Retinal pigment epithelial cell (primary cell): Measurements from ENCODE around the gene PMF1.
"Not testable (repeated sequence)": the region's sequence is repeated elsewhere in the genome, so short reads cannot be mapped to it uniquely, and the experiment has no call there.

Source experiments
- DNase-seq: peaks from one replicate; pipeline ENCODE4 v3.0.0-alpha.2; 2010; ENCODE audit warnings: low read depth
- H3K4me3 ChIP-seq: 2 replicates; pipeline ENCODE4 v1.5.1; 2011; ENCODE audit warnings: mild to moderate bottlenecking, low read length, control low read depth, moderate library complexity
- CTCF ChIP-seq: conservative IDR thresholded peaks from 2 replicates; pipeline ENCODE4 v1.5.1; 2011; ENCODE audit warnings: low read depth, low read length, control low read depth, inconsistent platforms

The PMF1 gene

GRCh38 chr1:156176610-156177210 lies 36.1 kb upstream of the PMF1 start:
- no peak for TF ChIP-seq CTCF
- DNase-seq, result no peak
- H3K4me3 ChIP-seq, result no peak overlapping the region

GRCh38 chr1:156177919-156178654 lies 34.7 kb upstream of the PMF1 start:
- DNase-seq, result no peak
- TF ChIP-seq CTCF, result no peak
- H3K4me3 ChIP-seq, result no peak overlapping the region

GRCh38 chr1:156180471-156180870 lies 32.3 kb upstream of the PMF1 start:
- no peak for DNase-seq
- TF ChIP-seq CTCF, result no peak

GRCh38 chr1:156181391-156181924 lies 31.3 kb upstream of the PMF1 start:
- not testable (repeated sequence) for DNase-seq, H3K4me3 ChIP-seq

More at GRCh38 chr1:156180471-156180870, 32.3 kb upstream of the PMF1 start:
- no peak overlapping the region for H3K4me3 ChIP-seq

DNA sequence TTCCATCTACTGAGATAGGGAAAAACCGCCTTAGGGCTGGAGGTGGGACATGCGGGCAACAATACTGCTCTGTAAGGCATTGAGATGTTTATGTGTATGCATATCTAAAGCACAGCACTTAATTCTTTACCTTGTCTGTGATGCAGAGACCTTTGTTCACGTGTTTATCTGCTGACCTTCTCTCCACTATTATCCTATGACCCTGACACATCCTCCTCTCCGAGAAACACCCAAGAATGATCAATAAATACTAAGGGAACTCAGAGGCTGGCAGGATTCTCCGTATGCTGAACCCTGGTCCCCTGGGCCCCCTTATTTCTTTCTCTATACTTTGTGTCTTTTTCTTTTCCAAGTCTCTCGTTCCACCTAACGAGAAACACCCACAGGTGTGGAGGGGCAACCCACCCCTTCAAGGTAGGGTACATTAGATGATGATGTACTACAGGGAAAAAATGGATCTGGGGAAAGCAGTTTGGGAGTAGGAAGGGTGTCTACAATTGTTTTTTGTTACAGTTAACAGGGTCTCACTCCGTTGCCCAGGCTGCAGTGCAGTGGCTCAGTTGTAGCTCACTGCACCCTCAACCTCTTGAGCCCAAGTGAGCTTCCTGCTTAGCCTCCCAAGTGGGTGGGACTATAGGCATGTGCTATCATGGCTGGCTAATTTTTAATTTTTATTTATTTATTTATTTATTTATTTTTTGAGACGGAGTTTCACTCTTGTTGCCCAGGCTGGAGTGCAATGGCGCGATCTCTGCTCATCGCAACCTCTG lies 30.6 kb upstream of the PMF1 start:
- not testable (repeated sequence) for DNase-seq, H3K4me3 ChIP-seq

DNA sequence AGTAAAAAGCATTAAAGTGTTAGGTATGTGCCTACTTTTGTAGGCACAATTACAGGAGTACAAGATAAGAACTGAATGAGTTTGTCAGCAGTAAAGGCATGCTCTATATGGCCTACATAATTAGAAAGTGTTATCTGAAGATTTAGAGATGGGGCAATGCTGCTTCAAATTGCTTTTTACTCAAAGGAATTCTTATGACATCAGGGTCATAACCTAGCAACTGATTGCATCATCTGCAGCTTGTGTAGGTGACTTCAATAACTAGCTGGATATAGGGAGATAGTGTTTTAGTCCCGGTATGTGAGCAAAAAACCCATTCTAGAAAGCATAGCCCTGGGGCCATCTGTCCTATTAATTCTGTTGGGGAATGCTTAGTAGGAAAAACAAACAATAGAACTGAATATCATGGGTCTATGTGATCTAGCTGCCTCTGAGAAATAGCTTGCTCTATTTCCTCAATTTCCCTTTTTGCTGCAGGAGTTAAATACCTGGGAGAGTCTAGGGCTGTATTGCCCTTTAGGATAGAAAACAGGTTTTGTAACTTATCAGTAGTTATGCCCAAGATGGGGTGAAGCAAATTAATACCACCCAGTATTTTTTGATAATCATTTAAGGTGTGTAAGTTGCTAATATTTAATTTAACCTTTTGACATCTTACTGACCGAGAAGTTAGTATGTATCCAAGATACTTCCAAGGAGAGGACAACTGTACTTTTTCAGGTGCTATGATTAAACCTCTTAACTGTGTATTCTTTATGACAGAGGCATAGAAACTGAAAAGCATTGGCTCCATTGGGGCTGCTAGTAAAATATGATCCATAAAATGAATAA lies 26.2 kb upstream of the PMF1 start:
- not testable (repeated sequence) for H3K4me3 ChIP-seq, DNase-seq

- H3K4me3 ChIP-seq, DNase-seq: not testable (repeated sequence)
These were observed 22.5 kb upstream of the PMF1 start for GRCh38 chr1:156190265-156190664.

GRCh38 chr1:156191292-156191964 lies 21.4 kb upstream of the PMF1 start:
- no peak overlapping the region for H3K4me3 ChIP-seq

More at GRCh38 chr1:156191292-156191964, 21.4 kb upstream of the PMF1 start:
- no peak for TF ChIP-seq CTCF
- DNase-seq, result no peak
